GM19238 (cell line): Measurements from ENCODE around the gene BRD4.

ENCODE experiments used
- DNase-seq: peaks from one replicate; pipeline ENCODE4 v3.0.0; 2011; ENCODE audit warnings: low spot score; ENCODE audit not compliant: insufficient read length

The BRD4 gene

DNA sequence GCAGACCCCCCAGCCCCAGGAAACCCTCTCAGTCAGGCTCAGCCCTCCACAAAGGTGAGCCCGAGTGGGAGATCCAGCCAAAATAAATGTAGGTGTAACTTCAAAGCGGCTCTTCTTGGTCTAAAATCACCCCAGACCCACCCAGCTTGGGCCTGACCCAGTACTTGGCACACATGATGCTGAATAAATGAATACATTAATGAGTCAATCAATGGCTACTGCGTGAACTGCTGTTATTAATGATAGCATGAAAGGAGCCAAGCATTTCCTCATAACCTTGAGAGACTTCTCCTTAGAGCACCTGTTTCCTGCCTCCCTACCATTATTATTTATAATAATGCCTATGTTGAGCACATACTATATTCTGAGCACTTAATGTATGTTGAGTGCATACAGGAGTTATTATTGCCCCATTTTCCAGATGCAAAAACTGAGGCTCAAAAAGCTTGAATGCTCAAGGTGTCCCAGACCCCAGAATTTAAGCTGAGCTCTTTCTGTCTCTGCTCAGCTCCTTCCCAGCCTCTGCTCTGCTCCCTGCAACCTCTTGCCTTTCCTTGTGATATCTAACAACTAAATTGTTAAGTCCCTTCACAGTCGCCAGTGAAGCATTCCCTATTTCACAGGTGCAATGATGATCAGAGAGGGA is 135.9 kb downstream of the BRD4 start:
- no peak for DNase-seq

DNA sequence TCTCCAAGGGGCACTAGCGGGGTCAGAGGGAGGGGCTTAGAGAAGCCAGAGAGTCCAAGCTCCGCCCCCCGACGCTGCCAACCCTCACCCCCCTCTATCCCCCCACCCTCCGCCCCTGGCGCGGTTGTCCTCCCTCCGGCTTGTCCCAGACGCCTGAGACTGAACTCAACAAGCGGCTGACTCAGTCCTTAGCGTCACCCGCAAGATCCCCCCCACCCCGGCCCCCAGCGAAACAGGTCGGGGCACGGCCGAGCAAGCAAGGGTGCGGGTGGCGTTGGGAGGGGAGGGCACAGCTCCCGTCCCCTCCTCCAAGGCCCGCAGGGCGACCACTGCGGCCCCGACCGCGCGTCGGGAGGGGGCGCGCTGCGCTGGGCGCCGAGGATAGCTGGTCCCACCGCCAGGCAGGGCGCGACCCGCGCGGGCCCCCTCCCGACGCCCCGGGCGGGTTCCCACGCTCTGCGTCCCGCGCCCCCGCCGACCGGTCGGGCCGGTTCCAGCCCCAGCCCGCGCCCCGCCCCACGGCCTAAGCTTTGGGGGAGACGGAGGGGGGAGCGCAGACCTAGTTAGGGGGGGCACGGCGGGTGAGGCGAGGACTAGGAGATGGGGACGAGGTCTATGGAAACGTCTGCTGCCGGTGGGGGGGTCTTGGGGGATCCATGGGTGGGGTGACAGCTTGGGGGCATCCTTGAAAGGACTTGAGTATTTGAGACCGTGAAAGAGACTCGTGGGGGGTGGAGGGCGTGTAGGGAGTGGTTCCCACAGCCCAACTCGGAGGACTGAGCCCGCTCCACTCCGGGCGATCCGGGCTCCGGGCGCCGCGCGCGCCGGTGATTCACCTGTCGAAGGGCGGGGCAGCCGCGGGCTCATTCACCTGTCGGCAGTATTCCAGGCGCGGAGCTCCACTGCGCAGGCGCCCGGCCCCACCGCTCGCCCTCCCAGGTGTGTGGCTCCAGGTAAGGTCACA is 136.7 kb downstream of the BRD4 start:
- DNase-seq: no peak

DNA sequence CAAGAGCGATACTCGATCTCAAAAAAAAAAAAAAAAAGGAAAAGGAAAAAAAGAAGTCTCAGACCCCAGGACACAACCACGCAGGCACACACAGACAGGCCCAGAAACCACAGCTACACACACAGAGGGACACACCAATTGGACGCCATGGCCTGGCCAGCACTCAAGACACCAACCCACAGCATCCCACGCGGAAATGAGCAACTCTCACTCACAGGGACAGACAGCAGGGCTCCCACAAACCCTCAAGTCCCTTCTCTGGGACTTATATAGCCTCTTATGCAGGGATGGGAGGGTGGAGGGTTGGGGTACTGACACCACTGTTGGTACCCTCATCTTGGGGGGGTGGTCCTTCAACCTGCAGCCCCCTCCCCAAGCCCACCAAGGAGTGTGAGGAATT is 137.4 kb downstream of the BRD4 start:
- DNase-seq: no peak

- no peak for DNase-seq
Measured at GRCh38 chr19:15191982-15192381, 140.4 kb downstream of the BRD4 start.

- no peak for DNase-seq
Measured at GRCh38 chr19:15191514-15191913, 140.8 kb downstream of the BRD4 start.

GRCh38 chr19:15188851-15189250 is 143.5 kb downstream of the BRD4 start:
- no peak for DNase-seq

GRCh38 chr19:15187026-15188007 is 145.0 kb downstream of the BRD4 start:
- DNase-seq: no peak
